Prostate gland (tissue), 2 donors: Measurements from ENCODE around the gene GPR33. TPM values are rescaled to one million over a fixed set of nuclear protein-coding genes. Genes with fewer than 3 reads are reported as not detected.

Experiments used
- DNase-seq: peaks from one replicate; pipeline ENCODE4 v3.0.0-alpha.2; 2019; ENCODE audit warnings: low spot score
- H3K27ac ChIP-seq, 2 donors: fragments of 200-600 bp; sonication (generic); 2 replicates each; pipeline ENCODE4 v1.5.1; 2017 to 2019
- H3K27me3 ChIP-seq: fragments of 200-600 bp; sonication (generic); replicated peaks from 2 replicates; pipeline ENCODE4 v1.5.1; 2019; ENCODE audit not compliant: insufficient read depth
- H3K36me3 ChIP-seq, 2 donors: fragments of 200-600 bp; sonication (generic); 1 replicate in 1 of 2; 2 replicates in 1 of 2; pipeline versions ENCODE4 v1.5.1 to v1.8.1; 2017 to 2019
- H3K4me1 ChIP-seq: fragments of 200-600 bp; sonication (generic); replicated peaks from 2 replicates; pipeline ENCODE4 v1.5.1; 2019
- H3K4me3 ChIP-seq, 2 donors: fragments of 200-600 bp; sonication (generic); 2 replicates each; pipeline ENCODE4 v1.5.1; 2017 to 2019
- H3K9me3 ChIP-seq: fragments of 200-600 bp; sonication (generic); 2 replicates; pipeline ENCODE4 v1.5.1; 2017
- CTCF ChIP-seq, 4 experiments: fragments of 200-600 bp in 2 of 4; fragments of 450-650 bp in 2 of 4; sonication (generic) in 2 of 4; IDR thresholded peaks; 1 replicate in 3 of 4; 2 replicates in 1 of 4; pipeline ENCODE4 v1.5.1; 2016 to 2019; ENCODE audit warnings: antibody characterized with exemption in 4 of 4, mild to moderate bottlenecking in 2 of 4, moderate library complexity in 2 of 4
- POLR2A ChIP-seq: fragments of 450-650 bp; IDR thresholded peaks from one replicate; pipeline ENCODE4 v1.6.1; 2016; ENCODE audit warnings: antibody characterized with exemption, mild to moderate bottlenecking
- POLR2AphosphoS5 ChIP-seq: sonication (generic); formaldehyde crosslinking; IDR thresholded peaks from one replicate; pipeline ENCODE4 v1.6.1; 2017; ENCODE audit warnings: antibody characterized with exemption
- WGBS: methylation state at CpG from one replicate; pipeline ENCODE4 v1.1.5; 2018; 5-methylcytosine and 5-hydroxymethylcytosine counted together
- intact Hi-C: fragments of 100-400 bp; cut with DNase I; formaldehyde crosslinking; loops from one replicate; pipeline ENCODE4 v1.14.2; 2022
- total RNA-seq, 2 donors: library from RNA; depleted of rRNA; stranded (reverse); fragments of >200 nt; gene quantifications; one replicate each; pipeline ENCODE4 v1.1.0, GENCODE V29; 2016

Gene GPR33
- total RNA-seq, 2 donors from 2014 or later, result not detected

- no peaks in the 10 kb centered on the region for H3K27me3 ChIP-seq
- intact Hi-C loops, result no loop called here
- H3K4me1 ChIP-seq, result no peaks in the 10 kb centered on the region
- H3K27ac ChIP-seq, result no peak overlapping the region
- no peaks in the 10 kb centered on the region for H3K9me3 ChIP-seq
- WGBS, result 92% methylated on average over 4 of the region's 4 CpGs
- DNase-seq, result no peak
- no peaks in the 10 kb centered on the region for H3K36me3 ChIP-seq
- TF ChIP-seq CTCF (IDR thresholded peaks at IDR 0.05), result no peak
- no peak overlapping the region for H3K4me3 ChIP-seq
Observed at GRCh38 chr14:31480156-31480555, 7.7 kb downstream of the GPR33 start.

- Histone ChIP-seq H3K4me1 (no peaks in the 10 kb centered on the region), H3K36me3 (no peaks in the 10 kb centered on the region), H3K9me3 (no peaks in the 10 kb centered on the region), H3K4me3 (no peak overlapping the region), H3K27ac (no peak overlapping the region), H3K27me3 (no peaks in the 10 kb centered on the region)
- 45% methylated on average over 3 of the region's 3 CpGs for WGBS
- intact Hi-C loops, result no loop called here
- DNase-seq, result no peak
- no peak for TF ChIP-seq POLR2AphosphoS5
- no peak for TF ChIP-seq CTCF (IDR thresholded peaks at IDR 0.05)
- TF ChIP-seq POLR2A, result no peak
Observed at GRCh38 chr14:31479027-31479426, 8.8 kb downstream of the GPR33 start.

GRCh38 chr14:31477248-31477647 is 10.6 kb downstream of the GPR33 start:
- 93% methylated on average over 6 of the region's 6 CpGs for WGBS
- H3K4me3 ChIP-seq, result no peak overlapping the region
- no peaks in the 10 kb centered on the region for H3K4me1 ChIP-seq
- H3K36me3 ChIP-seq, result no peaks in the 10 kb centered on the region
- DNase-seq, result no peak
- H3K27me3 ChIP-seq, result no peaks in the 10 kb centered on the region
- TF ChIP-seq CTCF (IDR thresholded peaks at IDR 0.05) (no peak), POLR2AphosphoS5 (no peak), POLR2A (no peak)
- intact Hi-C loops, result no loop called here
- H3K27ac ChIP-seq, result no peak overlapping the region
- no peaks in the 10 kb centered on the region for H3K9me3 ChIP-seq

GRCh38 chr14:31476131-31476866 is 11.5 kb downstream of the GPR33 start:
- Histone ChIP-seq H3K27me3 (no peaks in the 10 kb centered on the region), H3K36me3 (no peaks in the 10 kb centered on the region), H3K27ac (no peak overlapping the region), H3K4me3 (no peak overlapping the region), H3K4me1 (no peaks in the 10 kb centered on the region), H3K9me3 (no peaks in the 10 kb centered on the region)
- WGBS, result 76% methylated on average over 4 of the region's 4 CpGs
- no peak for DNase-seq
- intact Hi-C loops, result no loop called here
- TF ChIP-seq POLR2AphosphoS5 (no peak), POLR2A (no peak), CTCF (IDR thresholded peaks at IDR 0.05) (no peak)

GRCh38 chr14:31466554-31466953 is 21.3 kb downstream of the GPR33 start:
- intact Hi-C loops, result no loop called here
- no peak overlapping the region for H3K4me3 ChIP-seq
- TF ChIP-seq CTCF (IDR thresholded peaks at IDR 0.05) (no peak), POLR2AphosphoS5 (no peak), POLR2A (no peak)
- WGBS, result 89% methylated on average over 6 of the region's 6 CpGs
- no peak overlapping the region for H3K27ac ChIP-seq
- H3K36me3 ChIP-seq, result no peaks in the 10 kb centered on the region
- H3K9me3 ChIP-seq, result no peaks in the 10 kb centered on the region
- H3K4me1 ChIP-seq, result no peaks in the 10 kb centered on the region
- H3K27me3 ChIP-seq, result no peaks in the 10 kb centered on the region
- no peak for DNase-seq
